HG03521 (cell line): ENCODE measurements around the gene LRRD1.
"Not testable (repeated sequence)": the region's sequence is repeated elsewhere in the genome, so short reads cannot be mapped to it uniquely, and the experiment has no call there.

Source experiments
- ATAC-seq: cut with Tn5 transposase; IDR thresholded peaks from one replicate; pipeline ENCODE4 v1.9.1; 2021; ENCODE audit warnings: mild to moderate bottlenecking, moderate library complexity; ENCODE audit not compliant: unreplicated experiment

The LRRD1 gene

DNA sequence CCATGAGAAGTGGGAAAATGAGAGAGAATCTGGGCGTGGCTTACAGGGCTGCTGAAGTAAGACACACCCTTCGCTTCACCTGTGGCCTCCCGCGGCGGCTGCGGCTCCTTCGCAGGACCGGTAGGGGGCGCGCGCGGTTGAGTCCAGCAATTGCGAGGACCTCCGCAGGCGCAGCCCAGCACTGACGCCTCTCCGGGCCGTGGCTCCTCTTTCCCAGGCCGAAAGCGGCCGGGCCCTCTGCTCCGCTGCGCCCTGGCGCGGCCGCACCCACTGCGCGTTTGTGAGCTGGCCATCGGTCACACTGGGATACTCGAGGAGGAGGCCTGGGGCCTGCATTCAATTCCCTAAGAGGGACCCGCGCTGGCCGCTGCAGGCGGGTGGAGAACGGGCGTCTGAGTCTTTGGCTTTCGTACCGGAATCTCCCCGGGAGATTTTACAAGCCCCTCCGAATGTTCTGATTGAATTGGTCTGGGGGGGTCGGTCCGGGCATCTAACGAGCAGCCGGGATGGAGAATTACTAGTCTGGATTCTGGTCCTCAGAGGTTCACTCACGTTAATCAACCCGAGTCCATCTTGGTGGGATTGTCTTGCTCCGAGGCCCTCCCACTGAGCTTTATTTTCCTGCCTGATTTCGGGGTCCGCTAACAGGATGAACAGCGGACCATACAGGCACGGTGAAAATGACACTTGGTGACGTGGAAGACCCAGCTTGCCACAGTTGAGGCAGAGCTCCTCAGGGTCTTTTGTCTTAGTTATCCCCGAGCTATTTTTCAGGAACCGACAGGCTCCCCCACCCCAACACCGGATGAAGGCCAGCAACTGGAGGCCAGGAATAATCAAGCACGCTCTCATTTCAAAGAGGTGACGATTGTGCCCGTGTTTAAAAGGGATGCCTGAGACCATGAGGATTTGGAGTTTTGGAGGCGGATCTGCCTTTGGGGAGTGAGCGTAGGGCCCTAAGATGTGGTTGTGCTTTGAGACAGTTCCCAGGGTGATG, at the start of gene LRRD1:
TSS of gene LRRD1 (minus strand) at position 215 of the 997 bp plus-strand sequence. CDS start 13,940 bp downstream, outside the sequence.
- peak; percentile 98 for ATAC-seq

DNA sequence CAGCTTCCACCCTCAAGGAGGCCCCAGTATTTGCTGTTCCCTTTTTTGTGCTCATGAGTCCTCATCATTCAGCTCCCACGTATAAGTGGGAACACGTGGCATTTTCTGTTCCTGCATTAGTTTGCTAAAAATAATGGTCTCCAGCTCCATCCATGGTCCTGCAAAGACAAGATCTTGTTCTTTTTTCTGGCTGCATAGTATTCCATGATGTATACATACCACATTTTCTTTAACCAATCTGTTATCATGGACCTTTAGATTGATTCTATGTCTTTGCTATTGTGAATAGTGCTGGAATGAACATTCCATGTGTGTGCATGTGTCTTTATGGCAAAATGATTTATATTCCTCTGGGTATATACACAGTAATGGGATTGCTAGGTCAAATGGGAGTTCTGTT, 49.8 kb upstream of the LRRD1 start:
- no peak for ATAC-seq

DNA sequence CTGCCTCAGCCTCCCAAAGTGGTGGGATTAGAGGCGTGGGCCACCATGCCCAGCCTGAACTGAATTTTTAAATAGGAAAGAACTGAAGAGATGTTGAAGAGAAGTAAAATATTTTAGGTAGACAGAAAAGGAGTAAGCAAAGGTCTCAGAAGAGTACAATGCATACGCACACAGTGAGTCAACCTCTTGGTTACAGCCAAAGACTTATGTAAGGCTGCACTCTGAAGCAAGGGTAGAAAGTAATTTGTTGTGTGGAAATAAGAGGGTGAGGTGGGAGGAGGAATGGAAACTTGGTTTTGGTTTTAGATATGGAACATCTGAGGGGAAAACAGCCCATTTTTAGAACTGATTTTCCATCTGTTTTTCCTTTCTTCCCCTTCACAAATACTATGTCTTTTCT, 49.2 kb upstream of the LRRD1 start:
- ATAC-seq = no peak

DNA sequence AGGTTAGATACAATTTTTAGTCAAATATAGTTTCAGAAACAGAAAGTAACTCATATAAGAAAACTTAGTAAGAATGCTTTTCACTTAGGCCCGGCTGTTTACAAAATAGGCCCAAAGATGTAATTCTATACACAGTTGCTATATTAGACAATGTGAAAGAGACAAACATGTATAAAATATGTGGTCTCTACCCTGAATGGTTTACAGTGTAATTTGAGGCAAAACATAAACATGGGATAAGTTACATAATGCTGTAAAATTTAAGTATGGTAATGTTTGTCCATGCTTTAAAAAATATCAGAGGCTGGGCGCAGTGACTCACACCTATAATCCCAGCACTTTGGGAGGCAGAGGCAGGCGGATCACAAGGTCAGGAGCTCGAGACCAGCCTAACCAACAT, 48.0 kb upstream of the LRRD1 start:
- ATAC-seq = no peak

DNA sequence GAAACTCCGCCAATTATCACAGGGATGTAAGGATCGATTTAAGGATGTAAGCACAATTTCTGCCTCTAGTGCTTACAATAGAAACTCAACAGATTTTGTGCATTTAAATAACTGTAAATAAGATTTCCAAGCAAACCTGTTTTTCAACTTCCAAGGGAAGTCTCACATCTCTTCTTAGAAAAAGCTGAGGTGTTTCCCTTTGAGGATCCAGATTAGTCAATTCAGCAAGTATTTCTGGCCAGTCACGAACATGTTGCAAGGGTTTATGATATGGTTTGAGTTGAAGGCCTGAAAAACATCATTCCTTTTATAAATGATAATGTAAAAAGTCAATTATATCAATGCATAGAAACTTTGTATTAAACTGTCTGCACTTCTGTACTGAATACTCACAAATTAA, 42.8 kb upstream of the LRRD1 start:
- ATAC-seq = no peak

DNA sequence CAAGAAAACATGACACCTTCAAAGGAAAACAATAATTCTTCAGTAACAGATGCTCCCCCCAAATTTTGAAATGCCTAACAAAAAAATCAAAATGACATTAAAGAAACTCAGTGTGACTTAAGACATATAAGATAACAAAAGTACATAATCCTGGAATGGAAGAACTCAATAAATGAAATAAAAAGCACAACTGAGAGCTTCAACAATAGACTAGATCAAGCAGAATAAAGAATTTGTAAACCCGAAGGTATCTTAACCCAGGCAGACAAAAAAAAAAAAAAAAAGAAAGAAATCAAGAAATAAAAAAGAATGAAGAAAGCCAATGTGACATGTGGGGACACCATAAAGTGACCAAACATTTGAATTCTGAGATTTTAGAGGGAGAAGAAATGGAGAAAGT, 27.7 kb upstream of the LRRD1 start:
- no peak for ATAC-seq

DNA sequence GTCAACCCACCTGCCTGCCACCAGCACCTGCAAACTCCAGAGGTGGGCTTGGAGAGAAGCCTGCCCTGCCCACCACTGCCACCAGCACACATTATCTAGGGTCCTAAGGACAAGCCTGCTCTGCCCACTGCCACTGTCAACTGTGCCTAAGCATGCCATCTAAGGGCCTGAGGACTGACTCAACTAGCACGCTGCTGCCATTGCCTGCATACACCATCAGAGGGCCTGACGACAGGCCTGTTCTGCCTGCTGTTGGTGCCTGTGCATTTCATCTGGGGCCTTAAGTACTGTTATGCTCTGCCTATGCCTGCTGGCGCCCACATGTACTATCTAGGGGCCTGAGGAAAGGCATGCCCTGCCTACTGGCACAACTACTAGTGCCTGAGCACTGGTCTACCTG, 27.0 kb upstream of the LRRD1 start:
- no peak for ATAC-seq

DNA sequence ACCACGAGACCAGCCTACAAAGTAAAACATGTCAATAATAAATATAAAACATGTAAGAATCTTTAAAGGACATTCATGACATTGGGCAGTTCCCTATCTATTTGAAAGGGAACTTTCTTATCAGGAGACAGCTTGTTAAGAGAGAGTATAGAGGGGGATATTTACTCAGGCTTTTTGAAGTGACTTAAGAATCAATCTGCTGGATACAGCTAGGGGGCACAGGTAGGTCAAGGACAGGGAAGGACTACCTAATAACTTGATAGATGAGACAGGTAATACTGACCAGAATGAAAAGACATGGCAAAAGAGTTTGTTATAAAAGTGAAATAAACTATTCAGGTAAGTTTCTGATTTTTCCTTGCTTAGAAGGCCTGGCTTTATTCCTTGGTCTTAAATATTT, 21.8 kb upstream of the LRRD1 start:
- no peak for ATAC-seq

DNA sequence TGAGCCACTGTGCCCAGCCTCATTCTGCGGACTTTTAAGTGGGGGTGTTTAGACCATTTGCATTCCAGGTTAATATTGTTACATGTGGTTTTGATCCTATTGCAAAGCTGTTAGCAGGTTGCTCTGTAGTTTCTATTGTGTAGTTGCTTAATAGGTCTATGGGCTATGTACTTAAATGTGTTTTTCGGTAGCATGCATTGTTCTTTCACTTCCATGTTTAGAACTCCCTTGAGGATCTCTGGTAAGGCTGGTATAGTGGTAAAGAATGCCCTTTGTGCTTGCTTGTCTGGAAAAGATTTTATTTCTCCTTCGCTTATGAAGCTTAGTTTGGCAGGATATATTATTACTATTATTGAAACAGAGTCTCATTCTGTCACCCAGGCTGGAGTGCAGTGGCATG, 13.4 kb upstream of the LRRD1 start:
- ATAC-seq = no peak

DNA sequence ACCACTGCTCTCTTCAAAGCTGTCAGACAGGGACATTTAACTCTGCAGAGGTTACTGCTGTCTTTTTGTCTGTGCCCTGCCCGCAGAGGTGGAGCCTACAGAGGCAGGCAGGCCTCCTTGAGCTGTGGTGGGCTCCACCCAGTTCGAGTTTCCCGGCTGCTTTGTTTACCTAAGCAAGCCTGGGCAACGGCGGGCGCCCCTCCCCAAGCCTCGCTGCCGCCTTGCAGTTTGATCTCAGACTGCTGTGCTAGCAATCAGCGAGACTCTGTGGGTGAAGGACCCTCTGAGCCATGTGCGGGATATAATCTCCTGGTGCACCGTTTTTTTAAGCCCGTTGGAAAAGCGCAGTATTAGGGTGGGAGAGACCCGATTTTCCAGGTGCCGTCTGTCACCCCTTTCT, 10.3 kb upstream of the LRRD1 start:
- not testable (repeated sequence) for ATAC-seq

DNA sequence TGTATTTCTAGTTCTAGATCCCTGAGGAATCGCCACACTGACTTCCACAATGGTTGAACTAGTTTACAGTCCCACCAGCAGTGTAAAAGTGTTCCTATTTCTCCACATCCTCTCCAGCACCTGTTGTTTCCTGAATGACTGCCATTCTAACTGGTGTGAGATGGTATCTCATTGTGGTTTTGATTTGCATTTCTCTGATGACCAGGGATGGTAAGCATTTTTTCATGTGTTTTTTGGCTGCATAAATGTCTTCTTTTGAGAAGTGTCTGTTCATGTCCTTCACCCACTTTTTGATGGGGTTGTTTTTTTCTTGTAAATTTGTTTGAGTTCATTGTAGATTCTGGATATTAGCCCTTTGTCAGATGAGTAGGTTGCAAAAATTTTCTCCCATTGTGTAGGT, 5.4 kb upstream of the LRRD1 start:
- ATAC-seq = not testable (repeated sequence)

DNA sequence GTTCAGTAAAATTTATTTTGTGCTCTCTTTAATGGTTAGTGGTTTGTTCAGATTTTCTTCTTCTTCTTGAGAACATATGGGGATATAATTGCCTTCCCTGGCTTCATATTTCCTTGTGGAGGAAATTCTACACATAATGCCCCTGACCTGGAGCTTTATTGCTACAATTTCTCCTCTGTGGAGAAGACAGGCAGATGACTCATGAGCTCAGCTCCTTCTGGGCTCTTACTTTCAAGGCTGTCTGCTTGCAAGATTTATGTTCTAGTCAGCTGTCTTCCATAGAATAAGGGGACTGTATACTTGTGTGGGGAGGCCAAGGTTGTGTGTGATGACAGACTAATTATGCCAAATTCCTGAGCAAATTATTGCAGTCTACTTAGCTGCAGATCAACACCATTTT, 1.6 kb downstream of the LRRD1 start:
- no peak for ATAC-seq

DNA sequence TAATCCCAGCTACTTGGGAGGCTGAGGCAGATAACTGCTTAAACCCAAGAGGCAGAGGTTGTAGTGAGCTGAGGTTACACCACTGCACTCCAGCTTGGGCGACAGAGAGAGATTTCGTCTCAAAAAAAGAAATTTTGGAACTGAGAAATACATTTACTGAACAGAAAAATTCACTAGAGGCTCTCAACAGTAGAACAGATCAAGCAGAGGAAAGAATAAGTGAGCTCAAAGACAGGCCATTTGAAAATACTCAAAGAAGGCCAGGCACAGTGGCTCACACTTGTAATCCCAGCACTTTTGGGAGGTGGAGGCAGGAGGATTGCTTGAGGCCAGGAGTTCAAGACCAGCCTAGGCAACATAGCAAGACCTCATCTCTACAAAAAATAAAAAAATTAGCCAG, 9.4 kb downstream of the LRRD1 start:
- ATAC-seq = not testable (repeated sequence)

DNA sequence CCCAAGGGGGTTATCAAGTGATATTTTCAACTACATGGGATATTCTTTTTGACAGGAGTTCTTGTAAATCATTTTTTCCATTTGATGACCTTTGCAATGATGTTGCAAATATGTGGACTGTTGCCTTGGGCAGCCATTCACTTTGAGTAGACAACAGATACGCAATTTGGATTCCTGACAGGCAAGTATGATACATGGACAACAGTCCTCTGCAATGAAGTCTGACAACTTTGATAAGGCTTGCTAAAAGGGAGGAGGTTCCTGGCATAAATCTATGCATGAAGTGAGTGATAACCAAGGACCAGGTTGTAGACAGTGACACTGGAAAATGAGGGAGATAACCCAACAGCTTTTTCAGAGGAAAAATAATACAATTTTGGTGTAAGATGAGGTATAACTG, 17.7 kb downstream of the LRRD1 start:
- no peak for ATAC-seq

DNA sequence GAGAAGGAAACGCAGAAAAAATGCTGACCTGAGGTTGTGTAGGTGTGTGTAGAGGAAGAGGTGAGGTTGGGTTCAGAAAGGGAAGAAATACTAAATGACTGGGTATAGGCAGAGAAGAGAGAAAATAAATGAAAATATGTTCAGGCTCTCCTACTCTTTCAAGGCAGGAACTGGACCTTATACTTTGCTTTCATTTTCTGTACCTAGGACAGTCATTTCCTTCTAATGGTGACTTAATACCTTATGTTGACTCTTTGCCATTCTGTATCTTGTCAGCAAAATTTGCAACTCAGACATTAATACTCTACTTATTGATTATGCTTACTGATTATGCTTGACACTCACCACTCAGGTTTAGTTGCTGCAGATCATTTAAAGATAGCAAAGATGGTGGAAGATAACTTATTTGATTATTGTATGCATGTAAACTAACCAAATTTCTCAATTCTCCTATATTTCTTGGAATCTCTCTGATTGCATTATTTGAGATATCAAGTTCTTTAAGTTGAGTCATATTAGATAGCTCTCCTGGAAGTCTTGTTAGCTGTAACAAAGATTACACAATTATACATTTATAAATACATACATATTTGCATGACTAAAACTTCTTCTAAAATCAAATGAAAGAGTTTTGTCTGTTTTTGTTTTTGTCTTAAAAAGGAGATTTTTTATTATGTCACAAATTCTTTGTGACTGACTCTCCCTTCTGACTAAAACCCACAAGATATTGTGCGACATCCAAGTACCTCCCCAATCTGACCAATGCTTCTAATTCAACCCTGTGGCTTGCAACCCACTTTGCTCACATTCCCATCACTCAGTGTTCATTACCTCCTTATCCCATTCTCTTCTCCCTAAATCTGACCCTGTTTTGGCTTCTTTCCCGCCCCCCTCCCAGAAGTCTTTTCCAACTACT, 20.0 kb downstream of the LRRD1 start:
- ATAC-seq = peak; percentile 71

DNA sequence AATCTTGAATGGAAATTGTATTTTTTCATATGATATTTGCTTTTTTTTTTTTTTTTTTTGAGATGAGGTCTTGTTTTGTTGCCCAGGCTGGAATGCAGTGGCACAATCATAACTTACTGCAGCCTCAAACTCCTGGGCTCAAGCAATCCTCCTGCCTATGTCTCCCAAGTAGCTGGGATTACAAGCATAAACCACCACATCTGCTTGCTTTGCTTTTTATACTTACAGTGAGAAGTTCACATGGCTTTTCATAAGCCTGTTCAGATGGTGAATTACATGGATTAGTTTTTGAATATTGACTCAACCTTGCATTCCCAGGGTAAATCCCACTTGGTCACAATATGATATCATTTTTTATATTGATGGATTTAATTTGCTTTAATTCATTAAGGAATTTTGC, 22.0 kb downstream of the LRRD1 start:
- no peak for ATAC-seq

DNA sequence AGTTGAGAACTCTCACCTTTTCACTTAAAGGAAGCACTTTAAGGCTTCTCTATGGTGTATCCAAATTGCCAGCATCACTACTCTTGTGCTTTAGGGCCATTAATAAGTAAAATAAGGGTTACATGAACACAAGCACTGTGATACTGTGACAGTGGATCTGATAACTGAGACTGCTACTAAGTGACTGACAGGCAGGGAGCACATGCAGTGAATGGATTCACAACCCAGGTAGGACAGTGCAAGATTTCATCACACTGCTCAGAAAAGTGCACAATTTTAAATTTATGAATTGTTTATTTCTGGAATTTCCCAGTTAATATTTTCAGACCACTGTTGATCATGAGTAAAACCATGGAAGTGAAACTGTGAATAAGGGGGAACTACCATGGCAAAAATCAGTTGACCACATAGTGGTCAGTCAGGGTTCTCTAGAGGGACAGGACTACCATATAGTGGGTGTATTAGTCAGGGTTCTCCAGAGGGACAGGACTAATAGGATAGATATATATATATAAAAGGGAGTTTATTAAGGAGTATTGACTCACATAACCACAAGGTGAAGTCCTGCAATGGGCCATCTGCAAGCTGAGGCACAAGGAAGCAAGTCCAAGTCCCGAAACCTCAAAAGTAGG, 23.7 kb downstream of the LRRD1 start:
- no peak for ATAC-seq

DNA sequence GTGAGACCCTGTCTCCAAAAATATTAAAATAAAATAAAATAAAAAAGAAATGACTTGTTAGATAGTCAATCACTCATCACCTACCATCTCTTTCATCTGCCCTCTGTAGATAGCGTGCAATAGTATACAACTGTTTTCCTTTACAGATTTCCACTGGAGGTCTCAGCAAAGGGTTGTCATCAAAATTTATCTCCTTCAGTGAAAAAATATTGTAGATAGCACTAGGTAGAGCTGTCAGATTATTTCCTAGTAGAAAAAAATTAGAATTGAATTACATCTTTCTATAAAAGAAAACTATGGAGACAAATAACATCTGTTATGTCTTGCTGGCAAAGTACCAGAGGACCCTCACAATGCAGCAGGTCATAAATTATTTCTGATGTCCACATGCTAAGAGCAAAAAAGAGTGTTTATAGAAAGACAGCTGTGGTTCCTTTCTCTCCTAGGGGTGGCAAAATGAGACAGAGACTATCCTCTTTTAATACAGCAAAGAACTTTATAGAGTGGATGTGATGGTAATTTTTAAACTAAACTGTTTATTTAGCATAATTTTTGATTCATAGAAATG, 28.4 kb downstream of the LRRD1 start:
- ATAC-seq = no peak

DNA sequence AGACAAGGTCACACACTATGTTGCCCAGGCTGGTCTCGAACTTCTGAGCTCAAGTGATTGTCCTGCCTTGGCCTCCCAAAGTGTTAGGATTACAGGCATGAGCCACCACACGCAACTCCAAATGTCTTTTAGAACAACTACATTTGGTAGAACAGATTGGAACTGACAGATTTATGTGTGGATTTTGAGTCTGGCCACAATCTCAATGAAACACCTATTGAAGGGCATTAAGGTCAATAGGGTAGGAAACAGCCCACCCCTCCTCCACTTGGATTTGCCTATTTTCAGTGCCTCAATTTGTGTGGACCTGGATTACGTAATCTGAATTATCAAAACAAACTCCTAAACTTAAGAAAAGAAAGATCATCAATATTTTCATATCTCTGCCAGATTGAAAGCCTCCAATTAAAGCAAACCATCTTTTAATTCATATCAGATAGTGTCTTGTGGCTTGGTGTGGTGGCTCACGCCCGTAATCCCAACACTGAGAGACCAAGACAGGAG, 29.2 kb downstream of the LRRD1 start:
- no peak for ATAC-seq

DNA sequence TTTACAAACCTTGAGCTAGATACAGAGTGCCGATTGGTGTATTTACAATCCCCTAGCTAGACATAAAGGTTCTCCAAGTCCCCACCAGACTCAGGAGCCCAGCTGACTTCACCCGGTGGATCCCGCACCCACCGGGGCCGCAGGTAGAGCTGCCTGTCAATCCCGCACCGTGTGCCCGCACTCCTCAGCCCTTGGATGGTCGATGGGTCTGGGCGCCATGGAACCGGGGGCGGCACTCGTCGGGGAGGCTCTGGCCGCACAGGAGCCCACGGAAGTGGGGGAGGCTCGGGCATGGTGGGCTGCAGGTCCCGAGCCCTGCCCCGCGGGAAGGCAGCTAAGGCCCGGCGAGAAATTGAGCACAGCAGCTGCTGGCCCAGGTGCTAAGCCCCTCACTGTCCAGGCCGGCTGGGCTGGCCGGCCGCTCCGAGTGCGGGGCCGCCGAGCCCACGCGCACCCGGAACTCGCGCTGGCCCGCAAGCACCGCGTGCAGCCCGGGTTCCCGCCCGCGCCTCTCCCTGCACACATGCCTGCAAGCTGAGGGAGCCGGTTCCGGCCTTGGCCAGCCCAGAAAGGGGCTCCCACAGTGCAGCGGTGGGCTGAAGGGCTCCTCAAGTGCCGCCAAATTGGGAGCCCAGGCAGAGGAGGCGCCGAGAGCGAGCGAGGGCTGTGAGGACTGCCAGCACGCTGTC, 35.6 kb downstream of the LRRD1 start:
- not testable (repeated sequence) for ATAC-seq
